Heart left ventricle (tissue), 13 donors: Measurements from ENCODE around the gene NR1H2.

ENCODE experiments used
- CTCF ChIP-seq, 12 donors: fragments of 200-600 bp; sonication (generic) in 4 of 12; IDR thresholded peaks; one replicate each; pipeline versions ENCODE4 v1.5.0 to v1.8.0; 2018 to 2022; ENCODE audit warnings: antibody characterized with exemption in 12 of 12, mild to moderate bottlenecking in 5 of 12
- POLR2A ChIP-seq, 2 donors: fragments of 450-650 bp; IDR thresholded peaks; one replicate each; pipeline ENCODE4 v1.6.1; 2017; ENCODE audit warnings: antibody characterized with exemption in 2 of 2, mild to moderate bottlenecking in 2 of 2, moderate library complexity in 2 of 2
- donor health status: ischemic (EF 13 %, LVEDD 7.1; RV severe dilation, severe dysfunction).
- donor health status: DM: no; HTN: yes; CAD: no.
- donor health status: DM: no; HTN: no; CAD: no.
- donor health status: ischemic (EF 25% LVEDD 6.9; RV normal size, moderate dysfunction).
- donor health status: ischemic (EF 25% LVEDD 5.7; RV mildly dilated, moderate dysfunction).
- donor health status: ischemic (EF 35%, LVEDD 5.7; RV mildly dilated, moderate dysfunction).
- donor health status: nonischemic (EF 11% LVEDD 7.7; RV severe dilation, severe dysfunction).
- donor health status: DM: yes; HTN: yes; CAD: no.
- donor health status: PGD.
- donor health status: ischemic (EF 29% LVEDD 5.4; RV normal size, mild dysfunction).
- donor health status: nonischemic (EF 23%, LVEDD 6.1; RV moderate dilation, normal function).

GRCh38 chr19:50380137-50380536 is 3.9 kb downstream of the NR1H2 start:
- TF ChIP-seq POLR2A (IDR thresholded peaks at IDR 0.05) (no peak), CTCF (IDR thresholded peaks at IDR 0.05) (no peak)
